GM12878 (cell line): ENCODE results near the gene DESI1.

Experiments
- CTCF ChIP-seq, 3 experiments: IDR thresholded peaks in 2 of 3; conservative IDR thresholded peaks in 1 of 3; 2 replicates each; pipeline ENCODE4 v1.5.1; 2011; ENCODE audit warnings: low read depth in 3 of 3, low read length in 3 of 3, mild to moderate bottlenecking in 3 of 3, control low read depth in 2 of 3, moderate library complexity in 2 of 3, inconsistent platforms in 1 of 3, mixed read lengths in 1 of 3; ENCODE audit not compliant: control insufficient read depth in 2 of 3, insufficient read depth in 1 of 3; ENCODE audit errors: extremely low read depth in 1 of 3
- EZH2 ChIP-seq: IDR thresholded peaks from 2 replicates; pipeline ENCODE4 v1.6.1; 2012; ENCODE audit warnings: low read depth, mild to moderate bottlenecking, control low read depth, inconsistent platforms, low read length, borderline replicate concordance; ENCODE audit not compliant: control insufficient read depth
- JUNB ChIP-seq: IDR thresholded peaks from 2 replicates; pipeline ENCODE4 v1.6.1; 2016; ENCODE audit warnings: antibody characterized with exemption, mild to moderate bottlenecking

- TF ChIP-seq CTCF (IDR thresholded peaks at IDR 0.05 in 2 of 3, conservative IDR thresholded peaks at IDR 0.05 in 1 of 3; ENCODE audit: control insufficient read depth in 2 of 3, extremely low read depth in 1 of 3, insufficient read depth in 1 of 3, low read depth in 3 of 3, low read length in 3 of 3) (no peak), EZH2 (no peak), JUNB (no peak)
Observed at GRCh38 chr22:41638124-41638523, 17.3 kb upstream of the DESI1 start.
